ENCODE results near the gene RAD51B.

GRCh38 chr14:68707482-68707881 lies 887.9 kb downstream of the RAD51B start:
- TF ChIP-seq POLR2A (IDR thresholded peaks at IDR 0.05; ENCODE audit: low read depth, low read length) (no peak), POLR2AphosphoS5 (IDR thresholded peaks at IDR 0.05; ENCODE audit: low read depth, low read length) (no peak)

Measured in GM12892 (cell line).